Activated gamma-delta T cell (primary cell): ENCODE results near the gene TMEM50B.
"Not testable (repeated sequence)": the region's sequence is repeated elsewhere in the genome, so short reads cannot be mapped to it uniquely, and the experiment has no call there.

Experiments used
- DNase-seq: peaks from one replicate; lab custom pipeline; 2025; lab: John Stamatoyannopoulos, UW

The TMEM50B gene

GRCh38 chr21:33428669-33429068 is 51.1 kb downstream of the TMEM50B start:
- DNase-seq: no peak

- DNase-seq: no peak
Observed at GRCh38 chr21:33427051-33427450, 52.7 kb downstream of the TMEM50B start.

GRCh38 chr21:33425825-33426224 is 53.9 kb downstream of the TMEM50B start:
- no peak for DNase-seq

- no peak for DNase-seq
Observed at GRCh38 chr21:33424214-33424613, 55.6 kb downstream of the TMEM50B start.

- DNase-seq: no peak
Observed at GRCh38 chr21:33421713-33422393, 57.9 kb downstream of the TMEM50B start.

- no peak for DNase-seq
Observed at GRCh38 chr21:33419538-33420123, 60.1 kb downstream of the TMEM50B start.

GRCh38 chr21:33418691-33419090 is 61.1 kb downstream of the TMEM50B start:
- no peak for DNase-seq

- no peak for DNase-seq
Observed at GRCh38 chr21:33414926-33415325, 64.8 kb downstream of the TMEM50B start.

GRCh38 chr21:33414068-33414467 is 65.7 kb downstream of the TMEM50B start:
- DNase-seq: no peak

GRCh38 chr21:33412832-33413519 is 66.8 kb downstream of the TMEM50B start:
- DNase-seq: no peak

- DNase-seq: not testable (repeated sequence)
Observed at GRCh38 chr21:33412439-33412831, 67.3 kb downstream of the TMEM50B start.

GRCh38 chr21:33411949-33412430 is 67.8 kb downstream of the TMEM50B start:
- no peak for DNase-seq

- DNase-seq: no peak
Observed at GRCh38 chr21:33406493-33406892, 73.3 kb downstream of the TMEM50B start.

GRCh38 chr21:33403786-33404585 is 75.8 kb downstream of the TMEM50B start:
- DNase-seq: no peak

GRCh38 chr21:33403128-33403785 is 76.5 kb downstream of the TMEM50B start, which contains the start of gene IFNGR2:
TSS of gene IFNGR2 (plus strand) at chr21:33403413. CDS start at chr21:33403544, 131 bp downstream.
- DNase-seq: peak; percentile 28

GRCh38 chr21:33402001-33402979 is 77.5 kb downstream of the TMEM50B start:
- no peak for DNase-seq

- no peak for DNase-seq
Observed at GRCh38 chr21:33401630-33401992, 78.2 kb downstream of the TMEM50B start.
